ENCODE data around the gene CHRNB4.

The CHRNB4 gene

GRCh38 chr15:78620527-78621421 lies 20.2 kb downstream of the CHRNB4 start, which contains the start of gene CHRNA3:
Gene CHRNA3 (minus strand): TSS chr15:78620996. CDS start chr15:78620794, 202 bp downstream.
- no peak for TF ChIP-seq CTCF (IDR thresholded peaks at IDR 0.05; ENCODE audit: insufficient read depth, low read depth, low read length, missing control alignments)
- H3K4me3 ChIP-seq (ENCODE audit: low read length), result no peak within 1 kb of the TSS
- no peak for DNase-seq (ENCODE audit: low read depth)

GRCh38 chr15:78620021-78620526 lies 20.9 kb downstream of the CHRNB4 start:
- no peak for TF ChIP-seq CTCF (IDR thresholded peaks at IDR 0.05; ENCODE audit: insufficient read depth, low read depth, low read length, missing control alignments)
- no peak for DNase-seq (ENCODE audit: low read depth)
- H3K4me3 ChIP-seq (ENCODE audit: low read length), result no peak overlapping the region

- TF ChIP-seq CTCF (IDR thresholded peaks at IDR 0.05; ENCODE audit: insufficient read depth, low read depth, low read length, missing control alignments), result no peak
- no peak for DNase-seq (ENCODE audit: low read depth)
- no peak overlapping the region for H3K4me3 ChIP-seq (ENCODE audit: low read length)
Measured at GRCh38 chr15:78619022-78619950, 21.7 kb downstream of the CHRNB4 start.

GRCh38 chr15:78618490-78618934 lies 22.5 kb downstream of the CHRNB4 start:
- peak; percentile 81 for DNase-seq (ENCODE audit: low read depth)

GRCh38 chr15:78618064-78618463 lies 22.9 kb downstream of the CHRNB4 start:
- TF ChIP-seq CTCF (IDR thresholded peaks at IDR 0.05; ENCODE audit: insufficient read depth, low read depth, low read length, missing control alignments), result no peak
- no peak overlapping the region for H3K4me3 ChIP-seq (ENCODE audit: low read length)
- DNase-seq (ENCODE audit: low read depth), result no peak

More at GRCh38 chr15:78618490-78618934, 22.5 kb downstream of the CHRNB4 start:
- no peak overlapping the region for H3K4me3 ChIP-seq (ENCODE audit: low read length)
- peak; percentile 78 for TF ChIP-seq CTCF (IDR thresholded peaks at IDR 0.05; ENCODE audit: insufficient read depth, low read depth, low read length, missing control alignments)

GRCh38 chr15:78617516-78617915 lies 23.5 kb downstream of the CHRNB4 start:
- DNase-seq (ENCODE audit: low read depth), result no peak
- no peak for TF ChIP-seq CTCF (IDR thresholded peaks at IDR 0.05; ENCODE audit: insufficient read depth, low read depth, low read length, missing control alignments)
- H3K4me3 ChIP-seq (ENCODE audit: low read length), result no peak overlapping the region

Measured in epithelial cell of esophagus (primary cell).